Naive B cell (primary cell): Measurements from ENCODE around the gene SEMA3G. TPM values are rescaled to one million over a fixed set of nuclear protein-coding genes. Genes with fewer than 3 reads are reported as not detected.

Source experiments
- ATAC-seq, 2 donors: fragments of 150-1000 bp; cut with Tn5 transposase; 2 replicates each; pipeline ENCODE4 v1.10.0; 2021; ENCODE audit warnings: low read depth in 2 of 2, mild to moderate bottlenecking in 2 of 2, moderate library complexity in 2 of 2
- DNase-seq: peaks from one replicate; pipeline ENCODE4 v3.0.0; 2022
- H3K27ac Mint-ChIP-seq, 6 donors: one replicate each; pipeline ENCODE4 v1.8.0; 2020 to 2022; ENCODE audit warnings: mild to moderate bottlenecking in 6 of 6, mixed read lengths in 6 of 6, moderate library complexity in 5 of 6, inconsistent platforms in 2 of 6
- H3K27me3 Mint-ChIP-seq, 3 donors: one replicate each; pipeline ENCODE4 v1.8.0; 2021 to 2022; ENCODE audit warnings: mixed read lengths in 3 of 3, mild to moderate bottlenecking in 1 of 3
- H3K36me3 Mint-ChIP-seq, 2 donors: one replicate each; pipeline ENCODE4 v1.8.0; 2020 to 2022; ENCODE audit warnings: mixed read lengths in 2 of 2, inconsistent platforms in 1 of 2, mild to moderate bottlenecking in 1 of 2
- H3K4me1 Mint-ChIP-seq, 3 donors: one replicate each; pipeline ENCODE4 v1.8.0; 2020 to 2022; ENCODE audit warnings: mixed read lengths in 3 of 3, inconsistent platforms in 1 of 3, mild to moderate bottlenecking in 1 of 3, moderate library complexity in 1 of 3
- H3K4me3 Mint-ChIP-seq, 8 donors: one replicate each; pipeline ENCODE4 v1.8.0; 2020 to 2022; ENCODE audit warnings: mild to moderate bottlenecking in 8 of 8, mixed read lengths in 8 of 8, moderate library complexity in 8 of 8, inconsistent platforms in 2 of 8
- H3K9me3 Mint-ChIP-seq, 7 donors: one replicate each; pipeline ENCODE4 v1.8.0; 2020 to 2022; ENCODE audit warnings: mixed read lengths in 7 of 7, mild to moderate bottlenecking in 5 of 7, inconsistent platforms in 2 of 7, moderate library complexity in 1 of 7
- polyA plus RNA-seq, 6 donors: library from polyadenylated mRNA; unstranded; fragments of 300-500 nt; fragmentation: Illumina TruSeq; gene quantifications; one replicate each; pipeline ENCODE4 v1.2.3, GENCODE V29; 2021; ENCODE audit warnings: low read depth in 6 of 6

The SEMA3G gene
- polyA plus RNA-seq, 6 donors from 2014 or later = not detected

DNA sequence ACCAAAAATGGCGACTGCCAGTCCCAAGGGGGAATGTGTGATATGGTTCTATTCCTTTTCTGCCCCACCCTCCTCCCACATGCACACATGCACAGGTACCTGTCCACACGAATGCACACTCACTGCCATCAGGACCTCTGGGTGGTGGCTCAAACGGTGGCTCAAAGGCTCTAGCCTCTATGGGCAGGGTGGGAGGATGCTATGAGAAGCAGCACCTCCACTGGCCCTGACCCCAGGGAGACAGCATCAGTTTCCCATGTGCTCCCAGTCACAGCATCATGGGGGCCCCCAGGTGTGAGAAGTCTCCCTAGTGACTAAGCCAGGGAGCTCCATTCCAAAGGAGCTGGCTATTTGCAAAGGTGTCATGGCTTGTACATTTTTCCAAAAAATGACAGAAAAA lies 15.9 kb downstream of the SEMA3G start:
- Mint-ChIP-seq H3K4me1 (no peaks in the 10 kb centered on the region), H3K27ac (no peak overlapping the region), H3K9me3 (no peaks in the 10 kb centered on the region), H3K27me3 (peaks cover 0 to 9% (median 0%) of the 10 kb centered on the region in 3 donors), H3K4me3 (no peak overlapping the region), H3K36me3 (no peaks in the 10 kb centered on the region)
- ATAC-seq (no peak), DNase-seq (no peak)

DNA sequence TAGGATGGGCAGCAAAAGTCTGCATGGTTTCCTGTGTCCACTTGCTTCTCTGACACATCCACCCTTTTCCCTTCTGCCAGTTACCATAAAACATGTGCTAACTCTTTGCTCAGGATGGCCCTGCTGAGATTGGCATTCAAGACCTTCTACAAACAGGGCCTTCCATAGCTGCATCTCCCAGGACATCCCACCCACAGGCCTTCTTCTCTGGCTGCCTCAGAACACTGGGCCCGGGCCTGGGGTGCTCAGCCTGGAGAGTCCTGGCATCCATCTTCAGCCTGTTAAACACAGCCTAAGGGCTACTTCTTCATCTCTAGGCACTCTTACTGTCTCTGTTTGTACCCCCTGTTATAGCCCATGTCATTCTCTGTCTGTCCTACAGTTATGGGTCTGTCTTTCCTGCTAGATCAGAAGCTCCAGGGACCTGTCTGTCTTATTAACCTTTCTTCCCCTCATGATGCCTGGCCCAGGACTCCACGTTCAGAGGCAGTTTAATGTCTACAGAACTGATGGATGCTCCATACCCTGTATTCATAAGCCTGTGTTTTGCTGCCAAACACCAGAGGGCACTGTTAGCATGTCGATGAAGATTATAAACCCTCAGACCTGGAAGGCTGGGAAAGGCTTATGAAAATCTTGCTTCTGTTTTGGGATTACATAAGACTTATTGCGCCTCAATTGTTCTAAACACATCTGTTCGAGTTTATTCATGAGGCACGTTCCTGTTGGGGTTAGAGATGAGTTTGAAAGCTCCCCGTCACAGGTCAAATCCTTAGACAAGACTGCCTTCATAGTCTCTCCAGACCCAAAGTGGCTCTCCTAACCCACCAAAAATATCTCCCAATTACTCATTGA lies 16.5 kb downstream of the SEMA3G start:
- Mint-ChIP-seq H3K36me3 (no peaks in the 10 kb centered on the region), H3K9me3 (no peaks in the 10 kb centered on the region), H3K4me1 (no peaks in the 10 kb centered on the region), H3K27me3 (peaks cover 0 to 9% (median 0%) of the 10 kb centered on the region in 3 donors), H3K27ac (no peak overlapping the region), H3K4me3 (no peak overlapping the region)
- ATAC-seq = peak; percentile 43 to 66
- no peak for DNase-seq

DNA sequence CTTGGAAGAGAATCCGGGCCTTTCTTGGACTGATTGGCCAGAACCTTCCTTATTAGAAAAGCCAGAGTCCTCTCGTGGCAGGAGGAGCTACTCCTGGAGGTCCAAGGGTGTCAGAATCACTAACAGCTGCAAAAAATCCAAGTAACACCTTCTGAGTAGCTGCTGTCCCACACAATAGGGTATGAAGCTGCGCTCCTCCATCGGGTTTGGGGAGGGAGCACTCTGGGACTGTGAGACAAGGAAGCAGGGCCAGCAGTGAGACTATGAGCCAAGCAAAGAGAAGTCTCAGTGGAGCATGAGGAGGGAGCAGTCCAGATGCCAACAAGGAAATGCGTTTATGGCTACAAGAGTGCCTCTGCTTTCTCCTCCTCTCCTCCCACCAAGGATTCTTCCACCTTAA lies 21.7 kb downstream of the SEMA3G start:
- H3K27ac Mint-ChIP-seq = no peak overlapping the region

DNA sequence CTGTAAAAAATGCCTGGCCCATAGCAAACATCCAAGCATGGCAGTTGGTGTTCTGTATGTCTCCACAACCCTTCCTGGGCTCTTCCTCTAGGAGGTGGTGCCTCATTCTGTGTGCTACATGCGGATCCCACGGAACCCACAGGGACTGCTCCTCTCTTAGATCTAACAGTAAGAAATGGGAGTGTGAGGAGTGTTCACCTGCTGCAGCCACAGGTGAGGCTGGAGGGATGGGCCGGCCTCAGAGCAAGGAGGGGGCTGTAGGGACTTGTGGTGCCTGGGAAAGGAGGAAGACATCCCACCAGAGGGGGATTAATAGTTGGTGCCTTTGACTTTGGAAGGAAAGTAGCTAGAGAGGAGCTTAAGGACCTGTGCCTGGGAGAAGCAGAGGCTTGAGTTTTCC lies 22.2 kb downstream of the SEMA3G start:
- Mint-ChIP-seq H3K27me3 (no peaks in the 10 kb centered on the region), H3K36me3 (no peaks in the 10 kb centered on the region), H3K27ac (no peak overlapping the region), H3K4me3 (no peak overlapping the region), H3K4me1 (no peaks in the 10 kb centered on the region), H3K9me3 (no peaks in the 10 kb centered on the region)
- no peak for ATAC-seq
- DNase-seq = no peak

More for the DNA sequence above, 21.7 kb downstream of the SEMA3G start:
- Mint-ChIP-seq H3K4me3 (no peak overlapping the region), H3K36me3 (no peaks in the 10 kb centered on the region), H3K4me1 (no peaks in the 10 kb centered on the region), H3K9me3 (no peaks in the 10 kb centered on the region), H3K27me3 (peaks cover 0 to 2% (median 0%) of the 10 kb centered on the region in 3 donors)
- DNase-seq = no peak
- no peak for ATAC-seq

DNA sequence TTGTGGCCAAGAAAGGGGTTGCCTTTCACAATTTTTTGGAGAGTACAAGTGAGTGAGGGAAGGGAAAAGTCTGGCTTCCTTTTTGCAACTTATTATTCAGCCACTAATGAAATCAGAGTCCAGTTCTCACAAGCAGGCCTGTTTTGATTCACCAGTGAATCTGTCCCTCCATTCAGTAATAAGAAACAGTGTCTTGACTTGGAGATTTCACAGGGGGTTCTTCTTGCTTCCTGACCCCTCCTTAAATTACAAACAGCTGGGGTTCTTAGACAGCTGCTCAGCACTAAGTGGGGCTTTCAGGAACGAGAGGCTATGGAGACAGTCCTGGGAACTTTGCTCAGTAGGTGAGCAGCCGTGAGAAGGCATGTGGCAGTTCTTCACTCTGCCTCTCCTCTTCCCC lies 24.5 kb downstream of the SEMA3G start:
- ATAC-seq (no peak), DNase-seq (no peak)
- Mint-ChIP-seq H3K36me3 (no peaks in the 10 kb centered on the region), H3K27me3 (no peaks in the 10 kb centered on the region), H3K27ac (no peak overlapping the region), H3K9me3 (no peaks in the 10 kb centered on the region), H3K4me3 (no peak overlapping the region), H3K4me1 (no peaks in the 10 kb centered on the region)

DNA sequence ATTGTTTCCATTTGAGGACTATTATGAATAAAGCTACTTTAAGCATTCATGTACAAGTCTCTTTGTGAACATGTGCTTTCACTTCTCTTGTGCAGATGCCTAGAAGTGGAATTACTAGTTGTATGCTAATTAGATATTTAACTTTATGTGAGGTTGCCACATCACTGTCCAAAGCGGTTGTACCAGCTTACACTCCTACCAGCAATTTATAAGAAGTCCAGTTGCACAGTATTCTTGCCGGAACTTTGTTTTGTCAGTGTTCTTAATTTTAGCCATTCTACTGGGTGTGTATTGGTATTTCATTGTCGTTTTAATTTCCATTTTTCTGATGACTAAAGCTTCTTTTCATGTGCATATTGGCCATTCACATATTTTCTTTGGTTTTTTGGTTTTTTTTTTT lies 29.1 kb downstream of the SEMA3G start:
- H3K4me1 Mint-ChIP-seq = peaks cover 9 to 15% (median 11%) of the 10 kb centered on the region in 3 donors
- no peak for DNase-seq
- H3K9me3 Mint-ChIP-seq = no peaks in the 10 kb centered on the region
- H3K27ac Mint-ChIP-seq = no peak overlapping the region
- H3K36me3 Mint-ChIP-seq = no peaks in the 10 kb centered on the region
- no peaks in the 10 kb centered on the region for H3K27me3 Mint-ChIP-seq
- ATAC-seq = no peak
- peak overlapping the region in 1 of 8 donors; percentile 56 for H3K4me3 Mint-ChIP-seq

DNA sequence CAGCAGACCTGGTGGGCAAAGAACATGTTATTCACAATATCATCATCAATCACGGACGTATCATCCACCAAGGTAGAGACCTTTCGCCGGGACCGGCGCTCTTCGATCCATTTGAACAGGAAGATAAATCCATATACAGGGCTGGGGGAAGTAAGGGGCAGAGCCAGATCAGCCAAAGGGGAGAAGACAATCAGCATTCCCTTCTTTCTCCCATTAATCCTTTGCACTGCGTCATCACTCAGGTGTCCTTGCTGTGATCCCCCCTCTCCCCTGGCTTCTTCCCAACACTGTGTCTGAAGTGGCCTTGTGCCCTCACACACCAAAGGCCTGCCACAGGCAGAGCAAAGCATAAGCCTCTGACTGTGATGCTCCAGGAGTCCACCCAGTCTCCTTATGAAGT lies 36.4 kb downstream of the SEMA3G start:
- H3K36me3 Mint-ChIP-seq = peaks cover 0 to 10% of the 10 kb centered on the region in 2 donors

DNA sequence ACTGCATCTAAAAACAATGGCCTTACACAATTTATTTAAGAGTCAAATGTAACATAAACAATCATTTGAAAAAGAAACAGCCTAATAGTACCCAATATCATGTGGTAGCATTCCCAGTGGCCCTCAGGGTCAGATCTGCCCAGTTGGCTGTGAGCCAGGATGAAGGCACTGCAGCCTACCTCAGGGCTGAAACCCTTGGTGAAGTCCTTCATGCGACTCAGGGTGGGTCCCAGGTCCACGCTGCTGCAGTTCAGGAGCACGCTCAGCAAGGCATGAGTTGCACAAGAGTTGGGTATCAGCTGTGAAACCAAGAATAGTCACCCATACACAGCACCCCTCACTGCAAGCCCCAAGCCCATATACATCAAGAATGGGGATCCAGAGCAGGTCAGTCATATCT lies 37.1 kb downstream of the SEMA3G start:
- peak overlapping the region in 2 of 6 donors; percentile 17 to 95 for H3K27ac Mint-ChIP-seq
- peak overlapping the region in 7 of 8 donors; percentile 38 to 97 (median 89) for H3K4me3 Mint-ChIP-seq
- no peak for ATAC-seq
- H3K36me3 Mint-ChIP-seq = peaks cover 0 to 17% of the 10 kb centered on the region in 2 donors
- no peaks in the 10 kb centered on the region for H3K9me3 Mint-ChIP-seq
- no peaks in the 10 kb centered on the region for H3K27me3 Mint-ChIP-seq
- H3K4me1 Mint-ChIP-seq = peaks cover 22 to 32% (median 30%) of the 10 kb centered on the region in 3 donors
- no peak for DNase-seq

More for the DNA sequence above, 36.4 kb downstream of the SEMA3G start:
- Mint-ChIP-seq H3K4me1 (peaks cover 22 to 32% (median 30%) of the 10 kb centered on the region in 3 donors), H3K4me3 (peak overlapping the region; percentile 80 to 97 (median 90)), H3K9me3 (no peaks in the 10 kb centered on the region), H3K27ac (peak overlapping the region in 5 of 6 donors; percentile 17 to 99 (median 78)), H3K27me3 (no peaks in the 10 kb centered on the region)
- DNase-seq = no peak
- no peak for ATAC-seq

DNA sequence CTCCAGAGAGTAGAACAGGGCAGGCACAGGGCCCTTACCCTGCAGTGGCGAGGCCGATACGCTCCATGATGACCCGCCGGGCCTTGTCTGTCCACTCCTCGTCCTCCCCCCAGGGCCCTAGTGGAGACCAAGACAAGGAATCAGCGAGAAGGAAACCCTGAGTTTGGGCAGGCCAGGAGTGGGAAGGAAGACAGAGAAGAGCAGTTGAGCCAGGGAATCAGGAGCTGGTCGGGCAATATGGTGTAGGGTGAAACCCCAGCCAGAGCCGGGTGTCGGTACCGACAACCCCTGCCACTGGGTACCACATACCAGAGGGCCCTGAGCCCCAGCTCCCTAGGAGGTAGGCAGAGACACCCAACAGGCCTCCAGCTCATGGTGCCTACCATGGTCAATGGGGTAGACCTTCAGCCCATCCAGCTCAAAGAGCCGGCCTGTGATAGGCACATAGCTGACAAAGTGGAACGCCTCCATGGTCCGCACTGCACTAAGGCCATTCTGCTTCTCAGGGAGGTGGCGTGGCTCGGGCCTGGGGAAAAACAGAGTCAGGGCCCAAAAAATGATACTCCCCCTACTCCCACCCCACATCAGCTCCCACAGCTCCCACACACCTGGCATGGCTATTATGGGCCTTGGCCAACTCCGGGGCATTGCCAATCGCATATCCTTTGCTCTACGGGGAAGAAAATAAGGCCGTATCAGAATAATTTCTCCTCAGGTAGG lies 38.0 kb downstream of the SEMA3G start:
- Mint-ChIP-seq H3K27me3 (no peaks in the 10 kb centered on the region), H3K36me3 (peaks cover 0 to 22% of the 10 kb centered on the region in 2 donors), H3K27ac (peak overlapping the region in 1 of 6 donors; percentile 73), H3K9me3 (no peaks in the 10 kb centered on the region), H3K4me1 (peaks cover 22 to 30% (median 29%) of the 10 kb centered on the region in 3 donors), H3K4me3 (peak overlapping the region in 2 of 8 donors; percentile 16 to 72)
- DNase-seq (no peak), ATAC-seq (no peak)

DNA sequence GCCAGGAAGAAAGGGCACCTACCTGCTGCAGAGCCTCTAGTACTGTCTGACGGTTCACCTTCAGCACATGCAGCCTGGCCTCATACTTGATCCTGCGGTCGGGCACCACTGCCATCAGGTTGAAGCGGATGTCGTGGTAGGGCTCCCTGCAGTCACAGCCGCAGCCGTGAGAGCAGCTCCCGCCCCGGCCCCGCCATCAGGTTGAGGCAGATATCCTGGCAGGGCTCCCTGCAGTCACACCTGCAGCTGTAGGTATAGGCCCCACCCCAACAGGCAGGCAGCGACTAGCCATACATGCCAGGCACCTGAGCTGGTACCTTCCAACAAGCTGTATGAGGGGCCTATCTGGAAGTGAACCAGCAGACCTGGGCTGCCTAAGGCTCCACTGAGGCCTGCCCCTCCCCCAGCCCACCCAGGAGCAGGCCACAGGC lies 38.7 kb downstream of the SEMA3G start:
- Mint-ChIP-seq H3K36me3 (peaks cover 0 to 22% of the 10 kb centered on the region in 2 donors), H3K27ac (peak overlapping the region in 1 of 6 donors; percentile 73), H3K4me3 (peak overlapping the region in 2 of 8 donors; percentile 20 to 38), H3K4me1 (peaks cover 17 to 24% (median 22%) of the 10 kb centered on the region in 3 donors), H3K27me3 (no peaks in the 10 kb centered on the region), H3K9me3 (no peaks in the 10 kb centered on the region)
- ATAC-seq (no peak), DNase-seq (no peak)

DNA sequence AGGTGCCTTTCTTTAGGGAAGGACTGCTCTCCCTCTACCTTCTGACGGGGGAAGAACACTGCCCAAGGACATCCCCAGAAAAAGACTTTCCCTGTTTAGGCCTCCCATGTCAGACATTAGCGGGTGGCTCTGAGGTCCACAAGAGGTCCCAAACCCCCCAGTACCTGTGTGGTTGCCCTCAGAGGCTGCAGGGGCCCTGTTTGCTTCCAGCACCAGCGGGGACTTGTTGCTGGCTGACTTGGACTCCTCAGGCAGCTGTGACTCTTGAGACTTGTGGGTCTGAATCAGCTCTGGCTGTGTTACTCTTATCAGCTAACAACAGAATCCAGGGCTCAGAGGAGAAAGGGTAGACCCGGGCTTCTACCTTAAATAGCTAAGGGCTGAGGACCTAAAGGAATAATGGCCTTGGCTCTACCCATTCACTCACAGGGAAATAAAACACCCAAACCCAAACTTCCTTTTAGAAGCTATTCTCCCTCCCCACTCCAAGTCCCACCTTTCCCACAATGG lies 39.2 kb downstream of the SEMA3G start:
- H3K9me3 Mint-ChIP-seq = no peaks in the 10 kb centered on the region
- no peak for ATAC-seq
- peaks cover 14 to 18% (median 17%) of the 10 kb centered on the region in 3 donors for H3K4me1 Mint-ChIP-seq
- H3K4me3 Mint-ChIP-seq = peak overlapping the region in 1 of 8 donors; percentile 38
- peak overlapping the region in 1 of 6 donors; percentile 64 for H3K27ac Mint-ChIP-seq
- DNase-seq = no peak
- H3K27me3 Mint-ChIP-seq = no peaks in the 10 kb centered on the region
- peaks cover 0 to 22% of the 10 kb centered on the region in 2 donors for H3K36me3 Mint-ChIP-seq

DNA sequence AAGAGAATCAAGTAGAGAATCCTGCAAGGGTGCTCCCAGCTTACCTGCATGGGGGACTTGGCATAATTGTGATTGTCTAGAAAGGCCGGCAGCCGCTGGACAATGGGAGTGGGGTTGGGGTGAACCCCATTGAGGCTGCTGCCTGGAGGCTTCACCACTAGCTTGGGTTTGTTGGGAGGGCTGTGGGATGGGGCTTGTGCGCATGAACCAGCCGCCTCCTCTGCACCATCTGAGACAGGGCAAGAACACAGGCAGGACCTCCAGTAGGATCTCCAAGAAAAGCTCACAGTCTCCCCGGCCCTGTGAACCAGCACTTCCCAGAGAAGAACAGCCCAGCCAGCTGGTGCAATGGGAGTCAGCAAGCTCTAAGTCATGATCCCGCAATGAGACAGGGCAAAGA lies 39.8 kb downstream of the SEMA3G start:
- Mint-ChIP-seq H3K36me3 (peaks cover 0 to 22% of the 10 kb centered on the region in 2 donors), H3K4me3 (peak overlapping the region in 1 of 8 donors; percentile 38), H3K9me3 (no peaks in the 10 kb centered on the region), H3K27me3 (no peaks in the 10 kb centered on the region), H3K4me1 (peaks cover 14 to 18% (median 17%) of the 10 kb centered on the region in 3 donors), H3K27ac (peak overlapping the region in 1 of 6 donors; percentile 69)
- DNase-seq = no peak
- ATAC-seq = no peak

DNA sequence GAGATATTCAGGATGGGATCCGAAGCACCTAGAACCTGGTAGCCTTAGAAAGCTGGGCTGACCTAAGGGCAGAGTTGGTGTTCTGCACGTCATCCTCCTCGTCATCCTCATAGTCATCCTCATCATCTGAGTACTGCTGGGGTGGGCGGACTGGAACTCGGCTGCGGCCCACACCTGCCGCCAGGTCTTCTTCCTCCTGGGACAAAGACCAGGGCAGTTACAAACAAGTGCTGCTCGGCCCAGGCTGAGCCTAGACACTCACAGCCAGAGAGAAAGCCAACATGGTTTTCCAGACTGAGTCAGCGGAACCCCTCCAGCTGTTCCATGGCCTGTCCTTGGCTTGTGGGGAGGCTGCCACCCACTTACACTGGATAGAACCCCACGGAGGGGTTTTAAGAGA lies 40.5 kb downstream of the SEMA3G start:
- H3K27ac Mint-ChIP-seq = no peak overlapping the region

More for the DNA sequence above, 40.5 kb downstream of the SEMA3G start:
- H3K27me3 Mint-ChIP-seq = no peaks in the 10 kb centered on the region
- ATAC-seq = no peak
- H3K4me1 Mint-ChIP-seq = peaks cover 14 to 18% (median 17%) of the 10 kb centered on the region in 3 donors
- DNase-seq = no peak
- no peaks in the 10 kb centered on the region for H3K9me3 Mint-ChIP-seq
- H3K36me3 Mint-ChIP-seq = peaks cover 0 to 22% of the 10 kb centered on the region in 2 donors
- no peak overlapping the region for H3K4me3 Mint-ChIP-seq
